ENCODE measurements around the gene MCU.

Gene MCU

GRCh38 chr10:72825163-72825562 is 133.2 kb downstream of the MCU start:
- no peak overlapping the region for H2AFZ ChIP-seq (ENCODE audit: low read depth)
- no peaks in the 10 kb centered on the region for H3K79me2 ChIP-seq (ENCODE audit: insufficient read depth, low read depth)
- no peaks in the 10 kb centered on the region for H3K4me1 ChIP-seq (ENCODE audit: low read depth, poor library complexity, severe bottlenecking)
- no peaks in the 10 kb centered on the region for H3K36me3 ChIP-seq (ENCODE audit: insufficient read depth)
- no peak overlapping the region for H3K4me2 ChIP-seq
- H3K27me3 ChIP-seq (ENCODE audit: insufficient read depth, low read depth), result no peaks in the 10 kb centered on the region
- H3K27ac ChIP-seq, result no peak overlapping the region
- TF ChIP-seq, protein P1, sequence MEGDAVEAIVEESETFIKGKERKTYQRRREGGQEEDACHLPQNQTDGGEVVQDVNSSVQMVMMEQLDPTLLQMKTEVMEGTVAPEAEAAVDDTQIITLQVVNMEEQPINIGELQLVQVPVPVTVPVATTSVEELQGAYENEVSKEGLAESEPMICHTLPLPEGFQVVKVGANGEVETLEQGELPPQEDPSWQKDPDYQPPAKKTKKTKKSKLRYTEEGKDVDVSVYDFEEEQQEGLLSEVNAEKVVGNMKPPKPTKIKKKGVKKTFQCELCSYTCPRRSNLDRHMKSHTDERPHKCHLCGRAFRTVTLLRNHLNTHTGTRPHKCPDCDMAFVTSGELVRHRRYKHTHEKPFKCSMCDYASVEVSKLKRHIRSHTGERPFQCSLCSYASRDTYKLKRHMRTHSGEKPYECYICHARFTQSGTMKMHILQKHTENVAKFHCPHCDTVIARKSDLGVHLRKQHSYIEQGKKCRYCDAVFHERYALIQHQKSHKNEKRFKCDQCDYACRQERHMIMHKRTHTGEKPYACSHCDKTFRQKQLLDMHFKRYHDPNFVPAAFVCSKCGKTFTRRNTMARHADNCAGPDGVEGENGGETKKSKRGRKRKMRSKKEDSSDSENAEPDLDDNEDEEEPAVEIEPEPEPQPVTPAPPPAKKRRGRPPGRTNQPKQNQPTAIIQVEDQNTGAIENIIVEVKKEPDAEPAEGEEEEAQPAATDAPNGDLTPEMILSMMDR (conservative IDR thresholded peaks at IDR 0.05; ENCODE audit: low read depth, low read length), result no peak
- no peak overlapping the region for H3K9ac ChIP-seq
- no peak overlapping the region for H3K4me3 ChIP-seq (IDR thresholded peaks at IDR 0.05; ENCODE audit: insufficient read depth, low read depth, low read length)
- H4K20me1 ChIP-seq (ENCODE audit: insufficient read depth), result no peaks in the 10 kb centered on the region

- H4K20me1 ChIP-seq (ENCODE audit: insufficient read depth), result no peaks in the 10 kb centered on the region
- H3K4me2 ChIP-seq, result no peak overlapping the region
- TF ChIP-seq, protein P1 (conservative IDR thresholded peaks at IDR 0.05; ENCODE audit: low read depth, low read length), result no peak
- no peaks in the 10 kb centered on the region for H3K79me2 ChIP-seq (ENCODE audit: insufficient read depth, low read depth)
- H3K9ac ChIP-seq, result no peak overlapping the region
- H2AFZ ChIP-seq (ENCODE audit: low read depth), result no peak overlapping the region
- no peaks in the 10 kb centered on the region for H3K36me3 ChIP-seq (ENCODE audit: insufficient read depth)
- H3K27ac ChIP-seq, result no peak overlapping the region
- H3K4me3 ChIP-seq (IDR thresholded peaks at IDR 0.05; ENCODE audit: insufficient read depth, low read depth, low read length), result no peak overlapping the region
- H3K27me3 ChIP-seq (ENCODE audit: insufficient read depth, low read depth), result no peaks in the 10 kb centered on the region
- no peaks in the 10 kb centered on the region for H3K4me1 ChIP-seq (ENCODE audit: low read depth, poor library complexity, severe bottlenecking)
Measured at GRCh38 chr10:72826346-72826745, 134.4 kb downstream of the MCU start.

DNA sequence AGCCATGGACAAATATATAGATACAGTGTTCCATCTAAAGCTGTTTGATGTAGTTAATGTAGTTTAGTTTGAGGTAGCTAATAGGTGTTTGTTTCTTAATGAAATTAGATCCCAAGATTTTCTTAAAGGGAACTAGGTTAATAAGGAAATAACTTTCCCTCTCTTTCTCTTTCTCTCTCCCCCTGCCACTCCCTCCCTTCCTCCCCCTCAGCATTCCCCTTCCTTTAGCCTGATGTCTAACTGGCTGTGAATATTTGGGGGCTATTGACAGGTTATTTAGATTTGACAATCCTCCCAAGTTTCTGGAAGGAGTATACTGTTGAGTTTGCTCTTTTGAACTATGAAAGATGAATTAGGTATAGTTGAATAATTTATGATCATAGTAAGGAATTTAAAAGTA is 136.4 kb downstream of the MCU start:
- Histone ChIP-seq H3K9ac (no peak overlapping the region), H4K20me1 (ENCODE audit: insufficient read depth) (no peaks in the 10 kb centered on the region), H3K27ac (no peak overlapping the region), H3K4me2 (no peak overlapping the region), H3K36me3 (ENCODE audit: insufficient read depth) (no peaks in the 10 kb centered on the region), H3K27me3 (ENCODE audit: insufficient read depth, low read depth) (no peaks in the 10 kb centered on the region), H3K79me2 (ENCODE audit: insufficient read depth, low read depth) (no peaks in the 10 kb centered on the region), H3K4me1 (ENCODE audit: low read depth, poor library complexity, severe bottlenecking) (no peaks in the 10 kb centered on the region), H3K4me3 (IDR thresholded peaks at IDR 0.05; ENCODE audit: insufficient read depth, low read depth, low read length) (no peak overlapping the region), H2AFZ (ENCODE audit: low read depth) (no peak overlapping the region)
- TF ChIP-seq, protein P1 (conservative IDR thresholded peaks at IDR 0.05; ENCODE audit: low read depth, low read length), result no peak

- no peaks in the 10 kb centered on the region for H3K27me3 ChIP-seq (ENCODE audit: insufficient read depth, low read depth)
- H3K79me2 ChIP-seq (ENCODE audit: insufficient read depth, low read depth), result no peaks in the 10 kb centered on the region
- no peak overlapping the region for H3K4me3 ChIP-seq (IDR thresholded peaks at IDR 0.05; ENCODE audit: insufficient read depth, low read depth, low read length)
- no peaks in the 10 kb centered on the region for H3K36me3 ChIP-seq (ENCODE audit: insufficient read depth)
- no peak overlapping the region for H3K4me2 ChIP-seq
- H4K20me1 ChIP-seq (ENCODE audit: insufficient read depth), result no peaks in the 10 kb centered on the region
- H3K27ac ChIP-seq, result no peak overlapping the region
- no peak overlapping the region for H3K9ac ChIP-seq
- H2AFZ ChIP-seq (ENCODE audit: low read depth), result no peak overlapping the region
- TF ChIP-seq, protein P1 (conservative IDR thresholded peaks at IDR 0.05; ENCODE audit: low read depth, low read length), result no peak
- no peaks in the 10 kb centered on the region for H3K4me1 ChIP-seq (ENCODE audit: low read depth, poor library complexity, severe bottlenecking)
Measured at GRCh38 chr10:72830625-72831024, 138.7 kb downstream of the MCU start.

Data from KMS-11 (cell line).